ENCODE results near the gene MUCL1. TPM values are rescaled to one million over a fixed set of nuclear protein-coding genes. Genes with fewer than 3 reads are reported as not detected.

Gene MUCL1
- total RNA-seq, 5 donors from 2014 or later (not counting 1 experiment from before 2014, with no cell fraction given): not detected

DNA sequence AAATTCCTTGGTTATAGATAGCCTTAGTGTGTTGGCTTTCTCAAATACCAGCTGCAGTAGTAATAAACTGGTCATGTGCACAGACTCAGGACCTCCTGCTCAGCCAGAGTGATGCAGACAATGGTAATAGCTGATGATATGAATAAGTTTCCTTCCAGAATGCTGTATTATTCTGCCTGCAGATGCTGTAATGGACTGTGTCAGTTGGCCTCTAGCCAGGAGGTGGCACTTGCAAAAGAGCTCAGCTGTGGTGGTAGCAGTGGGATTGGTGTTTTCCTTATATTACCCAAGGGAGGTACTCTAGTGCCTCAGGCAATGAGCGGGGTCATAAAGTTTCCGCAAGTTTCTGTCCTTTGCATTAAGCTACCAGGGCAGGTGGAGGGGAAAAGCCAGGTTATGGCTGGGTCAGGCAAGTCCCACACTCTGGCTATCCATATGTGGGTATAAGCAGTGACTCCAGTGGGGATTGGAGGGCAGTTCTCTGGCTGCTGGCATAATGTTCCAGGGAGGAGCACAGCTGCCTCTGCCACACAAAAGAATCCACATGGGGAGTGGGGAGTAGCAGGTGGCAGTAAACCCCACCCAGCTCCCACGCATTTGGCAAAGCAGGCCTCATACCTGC, 14.0 kb upstream of the MUCL1 start:
- peaks cover 0 to 14% of the 10 kb centered on the region in 2 experiments for H3K27me3 ChIP-seq (replicated peaks in 1 of 2; ENCODE audit: control insufficient read depth in 2 of 2, extremely low read depth in 1 of 2, insufficient read depth in 2 of 2, low read length in 1 of 2)
- H3K4me1 ChIP-seq (ENCODE audit: control insufficient read depth in 1 of 2, extremely low read depth in 1 of 2, insufficient read depth in 2 of 2, low read length in 2 of 2): no peaks in the 10 kb centered on the region
- H3K27ac Mint-ChIP-seq: no peak overlapping the region
- H3K27me3 Mint-ChIP-seq: peaks cover 19 to 20% of the 10 kb centered on the region in 2 donors
- peaks cover 6 to 15% (median 7%) of the 10 kb centered on the region in 3 donors for H3K9me3 Mint-ChIP-seq
- CTCF ChIA-PET: no interaction called here
- no peak overlapping the region for H3K27ac ChIP-seq (ENCODE audit: low read length)
- WGBS (ENCODE audit: insufficient coverage): 40% methylated on average over 1 of the region's 3 CpGs
- H3K9me3 ChIP-seq: no peaks in the 10 kb centered on the region
- no peak overlapping the region for H3K4me3 Mint-ChIP-seq
- H3K36me3 Mint-ChIP-seq: peaks cover 6% of the 10 kb centered on the region
- H3K4me1 Mint-ChIP-seq: peaks cover 0 to 2% (median 0%) of the 10 kb centered on the region in 3 donors
- H3K4me3 ChIP-seq (ENCODE audit: control insufficient read depth in 1 of 2, extremely low read depth in 1 of 2, low read length in 1 of 2): no peak overlapping the region
- POLR2A ChIA-PET: no interaction called here
- DNase-seq (no peak), ATAC-seq (replicated peaks in 1 of 4) (no peak)
- no peaks in the 10 kb centered on the region for H3K36me3 ChIP-seq (ENCODE audit: control insufficient read depth in 2 of 2, extremely low read depth in 1 of 2, insufficient read depth in 1 of 2, low read length in 1 of 2)

GRCh38 chr12:54857406-54857805, 3.1 kb downstream of the MUCL1 start:
- no CpG with 5 or more reads among the region's 2 CpGs for WGBS (ENCODE audit: insufficient coverage)
- H3K4me1 ChIP-seq (ENCODE audit: control insufficient read depth in 1 of 2, extremely low read depth in 1 of 2, insufficient read depth in 2 of 2, low read length in 2 of 2): no peaks in the 10 kb centered on the region
- CTCF ChIA-PET: interaction anchor here in 1 of 2 donors (0.6 kb wide), 1 partner anchor 64 kb away, joined by 3 read pairs; no protein-coding TSS in a partner anchor
- peaks cover 2 to 5% (median 2%) of the 10 kb centered on the region in 3 donors for H3K4me1 Mint-ChIP-seq
- no peak overlapping the region for H3K27ac Mint-ChIP-seq
- H3K36me3 ChIP-seq (ENCODE audit: control insufficient read depth in 2 of 2, extremely low read depth in 1 of 2, insufficient read depth in 1 of 2, low read length in 1 of 2): no peaks in the 10 kb centered on the region
- no peak for DNase-seq
- H3K4me3 Mint-ChIP-seq: no peak overlapping the region
- H3K27me3 Mint-ChIP-seq: peaks cover 10 to 15% of the 10 kb centered on the region in 2 donors
- no peaks in the 10 kb centered on the region for H3K27me3 ChIP-seq (replicated peaks in 1 of 2; ENCODE audit: control insufficient read depth in 2 of 2, extremely low read depth in 1 of 2, insufficient read depth in 2 of 2, low read length in 1 of 2)
- no peak overlapping the region for H3K27ac ChIP-seq (ENCODE audit: low read length)
- ATAC-seq (replicated peaks in 1 of 4): no peak
- no peaks in the 10 kb centered on the region for H3K9me3 ChIP-seq
- H3K4me3 ChIP-seq (ENCODE audit: control insufficient read depth in 1 of 2, extremely low read depth in 1 of 2, low read length in 1 of 2): no peak overlapping the region
- POLR2A ChIA-PET: no interaction called here
- H3K9me3 Mint-ChIP-seq: no peaks in the 10 kb centered on the region
- no peaks in the 10 kb centered on the region for H3K36me3 Mint-ChIP-seq

- no peak overlapping the region for H3K27ac Mint-ChIP-seq
Observed at GRCh38 chr12:54858562-54858961, 4.2 kb downstream of the MUCL1 start.

DNA sequence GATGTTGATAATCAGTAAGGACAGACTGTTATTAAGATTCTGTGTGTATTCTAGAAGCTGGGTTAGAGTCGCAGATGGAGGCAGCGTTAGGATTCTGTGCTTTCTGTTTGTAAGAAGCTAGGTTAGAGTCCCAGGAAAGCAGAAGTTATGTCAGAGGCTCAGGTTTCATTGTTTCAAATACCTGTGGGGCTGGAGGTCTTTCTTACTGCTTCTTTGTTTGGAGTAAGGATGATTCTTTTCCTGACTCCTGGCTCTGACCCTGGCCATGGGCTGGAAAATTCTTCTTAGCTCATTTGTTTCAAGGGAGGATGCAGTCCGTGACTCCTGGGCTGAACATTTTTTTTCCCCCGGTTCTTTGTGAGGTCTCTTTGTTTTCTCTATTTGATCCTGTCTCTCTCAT, 5.2 kb downstream of the MUCL1 start:
- Histone ChIP-seq H3K4me3 (ENCODE audit: control insufficient read depth in 1 of 2, extremely low read depth in 1 of 2, low read length in 1 of 2) (no peak overlapping the region), H3K36me3 (ENCODE audit: control insufficient read depth in 2 of 2, extremely low read depth in 1 of 2, insufficient read depth in 1 of 2, low read length in 1 of 2) (no peaks in the 10 kb centered on the region), H3K27ac (ENCODE audit: low read length) (no peak overlapping the region), H3K27me3 (replicated peaks in 1 of 2; ENCODE audit: control insufficient read depth in 2 of 2, extremely low read depth in 1 of 2, insufficient read depth in 2 of 2, low read length in 1 of 2) (no peaks in the 10 kb centered on the region), H3K9me3 (no peaks in the 10 kb centered on the region), H3K4me1 (ENCODE audit: control insufficient read depth in 1 of 2, extremely low read depth in 1 of 2, insufficient read depth in 2 of 2, low read length in 2 of 2) (no peaks in the 10 kb centered on the region)
- no peak for ATAC-seq (replicated peaks in 1 of 4)
- H3K27me3 Mint-ChIP-seq: peaks cover 16 to 18% of the 10 kb centered on the region in 2 donors
- H3K36me3 Mint-ChIP-seq: no peaks in the 10 kb centered on the region
- H3K9me3 Mint-ChIP-seq: no peaks in the 10 kb centered on the region
- no peak overlapping the region for H3K27ac Mint-ChIP-seq
- H3K4me3 Mint-ChIP-seq: no peak overlapping the region
- DNase-seq: no peak
- no peaks in the 10 kb centered on the region for H3K4me1 Mint-ChIP-seq
- CTCF ChIA-PET: interaction anchor here in 1 of 2 donors (0.7 to 1.2 kb wide), 2 partner anchors 212 to 827 kb away, joined by 3 read pairs; no protein-coding TSS in a partner anchor
- WGBS (ENCODE audit: insufficient coverage): 90% methylated on average over 2 of the region's 4 CpGs
- POLR2A ChIA-PET: no interaction called here

More at GRCh38 chr12:54858562-54858961, 4.2 kb downstream of the MUCL1 start:
- no peak overlapping the region for H3K4me3 Mint-ChIP-seq
- CTCF ChIA-PET: interaction anchor here in 1 of 2 donors (1.2 kb wide), 1 partner anchor 213 kb away, joined by 3 read pairs; no protein-coding TSS in a partner anchor
- H3K4me1 Mint-ChIP-seq: peaks cover 2 to 5% (median 2%) of the 10 kb centered on the region in 3 donors
- no peak for DNase-seq
- peaks cover 16 to 18% of the 10 kb centered on the region in 2 donors for H3K27me3 Mint-ChIP-seq
- Histone ChIP-seq H3K4me1 (ENCODE audit: control insufficient read depth in 1 of 2, extremely low read depth in 1 of 2, insufficient read depth in 2 of 2, low read length in 2 of 2) (no peaks in the 10 kb centered on the region), H3K9me3 (no peaks in the 10 kb centered on the region), H3K4me3 (ENCODE audit: control insufficient read depth in 1 of 2, extremely low read depth in 1 of 2, low read length in 1 of 2) (no peak overlapping the region), H3K27ac (ENCODE audit: low read length) (no peak overlapping the region), H3K36me3 (ENCODE audit: control insufficient read depth in 2 of 2, extremely low read depth in 1 of 2, insufficient read depth in 1 of 2, low read length in 1 of 2) (no peaks in the 10 kb centered on the region), H3K27me3 (replicated peaks in 1 of 2; ENCODE audit: control insufficient read depth in 2 of 2, extremely low read depth in 1 of 2, insufficient read depth in 2 of 2, low read length in 1 of 2) (no peaks in the 10 kb centered on the region)
- no peaks in the 10 kb centered on the region for H3K9me3 Mint-ChIP-seq
- H3K36me3 Mint-ChIP-seq: no peaks in the 10 kb centered on the region
- POLR2A ChIA-PET: no interaction called here
- no CpG with 5 or more reads among the region's 1 CpG for WGBS (ENCODE audit: insufficient coverage)
- ATAC-seq (replicated peaks in 1 of 4): no peak

- Mint-ChIP-seq H3K27ac (no peak overlapping the region), H3K4me1 (no peaks in the 10 kb centered on the region), H3K9me3 (no peaks in the 10 kb centered on the region), H3K36me3 (no peaks in the 10 kb centered on the region), H3K27me3 (peaks cover 18 to 21% of the 10 kb centered on the region in 2 donors), H3K4me3 (no peak overlapping the region)
- Histone ChIP-seq H3K4me3 (ENCODE audit: control insufficient read depth in 1 of 2, extremely low read depth in 1 of 2, low read length in 1 of 2) (no peak overlapping the region), H3K36me3 (ENCODE audit: control insufficient read depth in 2 of 2, extremely low read depth in 1 of 2, insufficient read depth in 1 of 2, low read length in 1 of 2) (no peaks in the 10 kb centered on the region), H3K27me3 (replicated peaks in 1 of 2; ENCODE audit: control insufficient read depth in 2 of 2, extremely low read depth in 1 of 2, insufficient read depth in 2 of 2, low read length in 1 of 2) (no peaks in the 10 kb centered on the region), H3K9me3 (no peaks in the 10 kb centered on the region), H3K27ac (ENCODE audit: low read length) (no peak overlapping the region), H3K4me1 (ENCODE audit: control insufficient read depth in 1 of 2, extremely low read depth in 1 of 2, insufficient read depth in 2 of 2, low read length in 2 of 2) (no peaks in the 10 kb centered on the region)
- ChIA-PET POLR2A (interaction anchor here in 1 of 2 donors (0.6 kb wide), 1 partner anchor 11 kb away, joined by 6 read pairs; no protein-coding TSS in a partner anchor), CTCF (no interaction called here)
- ATAC-seq (replicated peaks in 1 of 4) (no peak), DNase-seq (no peak)
- 100% methylated on average over 1 of the region's 1 CpG for WGBS (ENCODE audit: insufficient coverage)
Observed at GRCh38 chr12:54861927-54862326, 7.6 kb downstream of the MUCL1 start.

- DNase-seq (no peak), ATAC-seq (replicated peaks in 1 of 4) (no peak)
- Histone ChIP-seq H3K4me1 (ENCODE audit: control insufficient read depth in 1 of 2, extremely low read depth in 1 of 2, insufficient read depth in 2 of 2, low read length in 2 of 2) (no peaks in the 10 kb centered on the region), H3K27me3 (replicated peaks in 1 of 2; ENCODE audit: control insufficient read depth in 2 of 2, extremely low read depth in 1 of 2, insufficient read depth in 2 of 2, low read length in 1 of 2) (no peaks in the 10 kb centered on the region), H3K27ac (ENCODE audit: low read length) (no peak overlapping the region), H3K4me3 (ENCODE audit: control insufficient read depth in 1 of 2, extremely low read depth in 1 of 2, low read length in 1 of 2) (no peak overlapping the region), H3K36me3 (ENCODE audit: control insufficient read depth in 2 of 2, extremely low read depth in 1 of 2, insufficient read depth in 1 of 2, low read length in 1 of 2) (no peaks in the 10 kb centered on the region), H3K9me3 (no peaks in the 10 kb centered on the region)
- Mint-ChIP-seq H3K27me3 (peaks cover 18 to 30% of the 10 kb centered on the region in 2 donors), H3K9me3 (no peaks in the 10 kb centered on the region), H3K27ac (no peak overlapping the region), H3K4me1 (no peaks in the 10 kb centered on the region), H3K4me3 (no peak overlapping the region), H3K36me3 (no peaks in the 10 kb centered on the region)
- ChIA-PET CTCF (no interaction called here), POLR2A (no interaction called here)
- WGBS (ENCODE audit: insufficient coverage): no CpG with 5 or more reads among the region's 1 CpG
Observed at GRCh38 chr12:54863948-54864618, 9.8 kb downstream of the MUCL1 start.

All from T-cell (primary cell).